KMS-11 (cell line): ENCODE data around the gene POLN.

ENCODE experiments used
- H2AFZ ChIP-seq: fragments of 200-600 bp; sonication (generic); 2 replicates; pipeline ENCODE4 v1.6.1; 2016; ENCODE audit warnings: antibody characterized with exemption, mixed run types, low read depth
- H3K27ac ChIP-seq: fragments of 200-600 bp; sonication (generic); 2 replicates; pipeline ENCODE4 v1.6.1; 2016; ENCODE audit warnings: mild to moderate bottlenecking, mixed run types
- H3K27me3 ChIP-seq: fragments of 200-600 bp; sonication (generic); 2 replicates; pipeline ENCODE4 v1.6.1; 2017; ENCODE audit warnings: mild to moderate bottlenecking, low read depth, mixed run types, moderate library complexity; ENCODE audit not compliant: insufficient read depth
- H3K36me3 ChIP-seq: fragments of 200-600 bp; sonication (generic); 2 replicates; pipeline ENCODE4 v1.6.1; 2017; ENCODE audit warnings: mild to moderate bottlenecking, mixed run types; ENCODE audit not compliant: insufficient read depth
- H3K4me1 ChIP-seq: fragments of 200-600 bp; sonication (generic); 2 replicates; pipeline ENCODE4 v1.6.1; 2016; ENCODE audit warnings: mild to moderate bottlenecking, low read depth, mixed run types; ENCODE audit not compliant: poor library complexity, severe bottlenecking
- H3K4me2 ChIP-seq: fragments of 200-600 bp; sonication (generic); 2 replicates; pipeline ENCODE4 v1.7.0; 2016; ENCODE audit warnings: mild to moderate bottlenecking, mixed run types
- H3K4me3 ChIP-seq: fragments of 200-600 bp; sonication (generic); IDR thresholded peaks from 2 replicates; pipeline ENCODE4 v1.6.1; 2017; ENCODE audit warnings: low read depth, low read length, mixed read lengths; ENCODE audit not compliant: insufficient read depth
- H3K79me2 ChIP-seq: fragments of 200-600 bp; sonication (generic); 2 replicates; pipeline ENCODE4 v1.6.1; 2016; ENCODE audit warnings: low read depth, mixed run types; ENCODE audit not compliant: insufficient read depth
- H3K9ac ChIP-seq: fragments of 200-600 bp; sonication (generic); 2 replicates; pipeline ENCODE4 v1.6.1; 2016; ENCODE audit warnings: mild to moderate bottlenecking, mixed run types
- H4K20me1 ChIP-seq: fragments of 200-600 bp; sonication (generic); 2 replicates; pipeline ENCODE4 v1.6.1; 2016; ENCODE audit warnings: mild to moderate bottlenecking, mixed run types; ENCODE audit not compliant: insufficient read depth
- TF ChIP-seq, protein P1 (sequence below): fragments of 200-600 bp; sonication (generic); conservative IDR thresholded peaks from 2 replicates; pipeline ENCODE4 v1.6.1; 2017; ENCODE audit warnings: low read depth, mild to moderate bottlenecking, antibody characterized with exemption, low read length, moderate library complexity, mixed read lengths

Gene POLN

DNA sequence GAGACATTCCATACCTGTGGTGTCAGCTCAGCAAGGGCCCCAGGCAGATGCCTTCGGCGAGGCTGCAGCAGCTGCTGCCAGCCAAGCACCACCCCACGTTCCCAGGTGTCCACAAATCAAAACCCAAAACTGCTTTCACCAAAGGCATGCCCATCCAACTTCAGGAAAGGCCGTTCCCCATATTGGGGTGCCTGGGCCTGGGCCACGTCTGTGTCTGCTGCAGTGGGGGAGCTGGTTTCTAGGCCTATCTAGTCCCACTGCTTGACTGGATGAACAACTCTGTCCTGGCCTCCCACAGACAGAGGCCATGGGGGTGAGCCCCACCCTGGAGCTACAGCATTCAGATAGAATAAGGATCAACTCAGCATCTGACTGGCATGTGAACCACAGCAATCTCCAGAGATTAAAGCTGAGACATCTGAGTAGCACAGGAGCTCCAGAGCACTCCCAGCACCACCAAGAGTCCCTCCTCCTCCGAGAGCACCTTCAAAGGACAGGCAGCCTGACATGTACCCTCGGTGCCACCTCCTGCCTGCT lies 145.8 kb downstream of the POLN start:
- TF ChIP-seq, protein P1, sequence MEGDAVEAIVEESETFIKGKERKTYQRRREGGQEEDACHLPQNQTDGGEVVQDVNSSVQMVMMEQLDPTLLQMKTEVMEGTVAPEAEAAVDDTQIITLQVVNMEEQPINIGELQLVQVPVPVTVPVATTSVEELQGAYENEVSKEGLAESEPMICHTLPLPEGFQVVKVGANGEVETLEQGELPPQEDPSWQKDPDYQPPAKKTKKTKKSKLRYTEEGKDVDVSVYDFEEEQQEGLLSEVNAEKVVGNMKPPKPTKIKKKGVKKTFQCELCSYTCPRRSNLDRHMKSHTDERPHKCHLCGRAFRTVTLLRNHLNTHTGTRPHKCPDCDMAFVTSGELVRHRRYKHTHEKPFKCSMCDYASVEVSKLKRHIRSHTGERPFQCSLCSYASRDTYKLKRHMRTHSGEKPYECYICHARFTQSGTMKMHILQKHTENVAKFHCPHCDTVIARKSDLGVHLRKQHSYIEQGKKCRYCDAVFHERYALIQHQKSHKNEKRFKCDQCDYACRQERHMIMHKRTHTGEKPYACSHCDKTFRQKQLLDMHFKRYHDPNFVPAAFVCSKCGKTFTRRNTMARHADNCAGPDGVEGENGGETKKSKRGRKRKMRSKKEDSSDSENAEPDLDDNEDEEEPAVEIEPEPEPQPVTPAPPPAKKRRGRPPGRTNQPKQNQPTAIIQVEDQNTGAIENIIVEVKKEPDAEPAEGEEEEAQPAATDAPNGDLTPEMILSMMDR = no peak
- Histone ChIP-seq H3K27me3 (no peaks in the 10 kb centered on the region), H4K20me1 (no peaks in the 10 kb centered on the region), H3K4me2 (no peak overlapping the region), H3K4me1 (no peaks in the 10 kb centered on the region), H3K4me3 (no peak overlapping the region), H3K79me2 (no peaks in the 10 kb centered on the region), H3K36me3 (no peaks in the 10 kb centered on the region), H3K9ac (no peak overlapping the region), H3K27ac (no peak overlapping the region), H2AFZ (no peak overlapping the region)

DNA sequence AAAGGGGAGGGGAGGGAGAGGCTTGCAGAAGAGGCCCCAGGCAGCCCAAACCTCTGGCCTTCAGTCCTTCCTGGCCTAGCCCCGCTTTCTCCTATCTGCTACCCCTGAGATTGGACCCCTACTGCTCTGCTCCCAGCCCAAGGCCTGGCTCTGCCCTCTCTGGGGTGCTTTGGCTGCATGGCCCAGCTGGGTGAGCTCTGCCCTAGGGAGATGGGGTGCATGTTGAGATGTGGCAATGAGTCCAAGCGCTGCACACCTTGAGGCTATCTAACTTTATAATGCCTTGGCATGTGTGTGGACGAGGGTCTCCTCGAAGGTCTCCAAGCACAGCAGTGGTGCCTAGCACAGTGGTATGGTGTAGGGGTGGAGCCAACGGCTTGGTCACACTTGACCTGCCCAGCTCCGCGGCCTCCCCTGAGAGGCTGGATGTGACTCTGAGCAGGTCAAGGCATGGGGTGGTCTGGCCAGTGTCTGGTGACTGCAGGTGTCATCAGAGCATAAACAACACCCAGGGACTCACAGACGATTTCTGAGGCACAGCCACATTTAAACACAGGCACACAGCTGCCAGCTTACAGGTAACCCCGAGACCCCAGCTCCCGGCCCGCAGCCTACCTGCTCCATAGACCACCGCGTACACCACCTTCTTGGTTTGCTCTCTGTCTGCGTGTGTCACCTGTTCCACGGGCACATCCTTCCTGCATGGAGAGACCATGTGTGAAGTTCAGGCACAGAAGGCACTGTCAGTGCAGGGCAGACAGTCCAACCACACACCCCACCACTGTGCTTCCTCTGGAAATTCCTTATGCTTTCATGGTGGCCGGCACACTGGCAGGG lies 146.5 kb downstream of the POLN start:
- H3K27me3 ChIP-seq = no peaks in the 10 kb centered on the region
- no peaks in the 10 kb centered on the region for H3K4me1 ChIP-seq
- H3K4me3 ChIP-seq = no peak overlapping the region
- H3K4me2 ChIP-seq = no peak overlapping the region
- H3K9ac ChIP-seq = no peak overlapping the region
- TF ChIP-seq, protein P1 = no peak
- H3K36me3 ChIP-seq = no peaks in the 10 kb centered on the region
- no peaks in the 10 kb centered on the region for H3K79me2 ChIP-seq
- H2AFZ ChIP-seq = no peak overlapping the region
- H3K27ac ChIP-seq = no peak overlapping the region
- H4K20me1 ChIP-seq = no peaks in the 10 kb centered on the region

DNA sequence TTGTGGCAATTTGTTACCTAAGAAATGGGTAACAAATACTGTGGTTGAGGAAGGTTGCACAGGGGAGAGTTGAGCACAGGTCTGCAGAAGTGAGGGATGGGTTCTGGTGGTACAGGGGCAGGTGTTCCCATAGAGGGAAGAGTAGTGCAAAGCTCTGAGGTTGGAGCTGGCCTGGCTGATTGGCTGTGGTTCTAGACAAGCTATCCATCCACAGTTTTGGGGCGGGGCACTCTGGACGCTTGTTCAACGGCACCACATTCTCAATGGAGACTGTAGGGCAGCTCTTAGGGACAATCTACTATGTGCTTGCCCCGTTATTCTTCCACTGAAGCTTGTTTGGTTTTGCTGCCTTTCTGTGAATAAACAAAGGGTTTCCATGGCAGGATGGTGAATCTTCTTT lies 147.4 kb downstream of the POLN start:
- H2AFZ ChIP-seq = no peak overlapping the region
- no peak overlapping the region for H3K4me3 ChIP-seq
- H3K4me1 ChIP-seq = no peaks in the 10 kb centered on the region
- H4K20me1 ChIP-seq = no peaks in the 10 kb centered on the region
- H3K79me2 ChIP-seq = no peaks in the 10 kb centered on the region
- no peak overlapping the region for H3K27ac ChIP-seq
- H3K4me2 ChIP-seq = no peak overlapping the region
- no peaks in the 10 kb centered on the region for H3K27me3 ChIP-seq
- TF ChIP-seq, protein P1 = no peak
- no peak overlapping the region for H3K9ac ChIP-seq
- no peaks in the 10 kb centered on the region for H3K36me3 ChIP-seq

DNA sequence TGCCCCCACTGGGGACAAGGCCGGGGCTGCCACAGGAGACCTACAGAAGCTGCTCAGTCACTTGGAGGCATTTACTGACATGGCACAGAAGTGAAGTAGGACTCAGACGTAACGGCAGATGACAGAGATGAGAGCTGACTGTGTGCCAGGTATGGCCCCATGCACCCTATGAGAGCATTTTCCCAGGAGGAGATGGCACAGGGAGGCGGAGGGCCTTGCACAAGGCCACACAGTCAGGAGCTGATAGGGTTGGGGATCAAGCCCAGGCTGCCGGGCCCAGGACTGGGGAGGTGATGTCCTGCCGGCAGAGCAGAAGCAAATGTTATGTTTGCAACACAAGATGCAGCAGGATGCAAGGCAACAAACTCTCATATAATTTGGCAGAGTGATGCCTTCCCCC lies 148.7 kb downstream of the POLN start:
- TF ChIP-seq, protein P1 = no peak

More for the DNA sequence above, 148.7 kb downstream of the POLN start:
- Histone ChIP-seq H3K4me3 (no peak overlapping the region), H3K36me3 (no peaks in the 10 kb centered on the region), H3K27me3 (no peaks in the 10 kb centered on the region), H2AFZ (no peak overlapping the region), H4K20me1 (no peaks in the 10 kb centered on the region), H3K9ac (no peak overlapping the region), H3K4me1 (no peaks in the 10 kb centered on the region), H3K79me2 (no peaks in the 10 kb centered on the region), H3K4me2 (no peak overlapping the region), H3K27ac (no peak overlapping the region)
